Fibroblast of lung (primary cell): ENCODE measurements around the gene CTDSPL. TPM values are rescaled to one million over a fixed set of nuclear protein-coding genes. Genes with fewer than 3 reads are reported as not detected.
A peak's percentile ranks its signal among the peaks of the same experiment; 100 is the strongest.

Experiments used
- DNase-seq, 2 donors: peaks; one replicate each; pipeline versions ENCODE4 v3.0.0 to v3.0.0-alpha.2; 2010; ENCODE audit warnings: low read depth in 2 of 2
- H2AFZ ChIP-seq: 2 replicates; pipeline ENCODE4 v1.5.1; 2012; ENCODE audit warnings: low read length, control low read depth, inconsistent platforms
- H3K27ac ChIP-seq: 2 replicates; pipeline ENCODE4 v1.5.1; 2011; ENCODE audit warnings: low read length, control low read depth; ENCODE audit not compliant: insufficient read depth
- H3K27me3 ChIP-seq: 2 replicates; pipeline ENCODE4 v1.5.1; 2011; ENCODE audit warnings: mild to moderate bottlenecking, low read length; ENCODE audit not compliant: control insufficient read depth, insufficient read depth
- H3K36me3 ChIP-seq: 2 replicates; pipeline ENCODE4 v1.5.1; 2011; ENCODE audit warnings: low read length; ENCODE audit not compliant: control insufficient read depth, insufficient read depth
- H3K4me1 ChIP-seq: 2 replicates; pipeline ENCODE4 v1.5.1; 2011; ENCODE audit warnings: low read length; ENCODE audit not compliant: control insufficient read depth, insufficient read depth; ENCODE audit errors: extremely low read depth
- H3K4me2 ChIP-seq: 2 replicates; pipeline ENCODE4 v1.5.1; 2011; ENCODE audit warnings: low read length, control low read depth; ENCODE audit not compliant: insufficient read depth; ENCODE audit errors: extremely low read depth
- H3K4me3 ChIP-seq, 4 experiments: fragments of 200-600 bp in 1 of 4; sonication (generic) in 1 of 4; replicated peaks in 1 of 4; 2 replicates each; pipeline ENCODE4 v1.5.1; 2011 to 2016; ENCODE audit warnings: low read length in 4 of 4, low read depth in 3 of 4, mild to moderate bottlenecking in 3 of 4, control low read depth in 2 of 4, inconsistent platforms in 1 of 4, mixed read lengths in 1 of 4; ENCODE audit not compliant: insufficient read depth in 1 of 4; ENCODE audit errors: control extremely low read depth in 1 of 4
- H3K79me2 ChIP-seq: 2 replicates; pipeline ENCODE4 v1.5.1; 2012; ENCODE audit warnings: mild to moderate bottlenecking, low read length, inconsistent platforms; ENCODE audit not compliant: control insufficient read depth, insufficient read depth
- H3K9ac ChIP-seq: 2 replicates; pipeline ENCODE4 v1.5.1; 2011; ENCODE audit warnings: mild to moderate bottlenecking, low read length, control low read depth; ENCODE audit not compliant: insufficient read depth
- H3K9me3 ChIP-seq: 2 replicates; pipeline ENCODE4 v1.5.1; 2012; ENCODE audit warnings: low read depth, low read length; ENCODE audit not compliant: control insufficient read depth, insufficient read depth
- H4K20me1 ChIP-seq: 2 replicates; pipeline ENCODE4 v1.5.1; 2011; ENCODE audit warnings: low read length; ENCODE audit not compliant: control insufficient read depth, insufficient read depth; ENCODE audit errors: extremely low read depth
- EZH2 ChIP-seq: IDR thresholded peaks from 2 replicates; pipeline ENCODE4 v1.5.1; 2012; ENCODE audit warnings: low read length, control low read depth, mild to moderate bottlenecking; ENCODE audit errors: missing control alignments
- polyA plus RNA-seq, 2 donors: library from polyadenylated mRNA; depleted of rRNA in 1 of 2; stranded (reverse) in 1 of 2; unstranded in 1 of 2; fragments of >200 nt; gene quantifications; 2 replicates each; pipeline ENCODE4 v1.2.1, GENCODE V29; 2011 to 2012; ENCODE audit warnings: missing spikeins in 1 of 2
- total RNA-seq: library from RNA; depleted of rRNA; stranded (reverse); fragments of >200 nt; gene quantifications from 2 replicates; pipeline ENCODE4 v1.2.1, GENCODE V29; 2014
- TF ChIP-seq, protein P1 (sequence below), 2 donors: IDR thresholded peaks in 1 of 2; conservative IDR thresholded peaks in 1 of 2; 1 replicate in 1 of 2; 2 replicates in 1 of 2; pipeline ENCODE4 v1.5.1; 2011 to 2012; ENCODE audit warnings: low read length in 2 of 2, control low read depth in 1 of 2, inconsistent platforms in 1 of 2, low read depth in 1 of 2, mild to moderate bottlenecking in 1 of 2

Gene CTDSPL
- total and polyA plus RNA-seq, 2 donors (not counting 1 experiment from before 2014, with no cell fraction given) = 34.0 to 51.5 TPM

DNA sequence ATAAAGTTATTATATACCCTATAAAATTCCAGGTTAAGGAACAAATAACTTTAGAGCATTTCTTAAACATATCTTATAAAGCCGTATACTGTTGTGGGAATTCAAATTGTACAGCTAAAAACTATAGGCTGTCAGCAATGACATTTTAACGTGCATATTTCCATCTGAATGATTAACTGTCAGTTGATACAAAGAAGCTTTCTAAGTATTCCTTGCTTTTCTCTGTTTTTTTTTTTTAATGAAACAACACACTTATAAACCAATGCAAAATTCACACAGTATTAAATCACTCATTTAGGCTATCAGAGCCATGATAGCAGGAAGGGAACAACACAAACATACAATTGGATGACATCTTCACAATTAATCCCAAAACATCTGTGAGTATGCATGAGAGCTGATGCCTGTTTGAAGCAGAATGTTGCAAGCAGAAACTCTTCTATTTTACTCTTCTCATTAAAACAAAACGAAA lies 61.9 kb downstream of the CTDSPL start:
- no peak overlapping the region for H3K4me3 ChIP-seq
- no peaks in the 10 kb centered on the region for H3K36me3 ChIP-seq
- no peak overlapping the region for H3K4me2 ChIP-seq
- peaks cover 14% of the 10 kb centered on the region for H3K79me2 ChIP-seq
- H3K9ac ChIP-seq = no peak overlapping the region
- peaks cover 19% of the 10 kb centered on the region for H3K4me1 ChIP-seq
- H3K27ac ChIP-seq = no peak overlapping the region
- TF ChIP-seq, protein P1, sequence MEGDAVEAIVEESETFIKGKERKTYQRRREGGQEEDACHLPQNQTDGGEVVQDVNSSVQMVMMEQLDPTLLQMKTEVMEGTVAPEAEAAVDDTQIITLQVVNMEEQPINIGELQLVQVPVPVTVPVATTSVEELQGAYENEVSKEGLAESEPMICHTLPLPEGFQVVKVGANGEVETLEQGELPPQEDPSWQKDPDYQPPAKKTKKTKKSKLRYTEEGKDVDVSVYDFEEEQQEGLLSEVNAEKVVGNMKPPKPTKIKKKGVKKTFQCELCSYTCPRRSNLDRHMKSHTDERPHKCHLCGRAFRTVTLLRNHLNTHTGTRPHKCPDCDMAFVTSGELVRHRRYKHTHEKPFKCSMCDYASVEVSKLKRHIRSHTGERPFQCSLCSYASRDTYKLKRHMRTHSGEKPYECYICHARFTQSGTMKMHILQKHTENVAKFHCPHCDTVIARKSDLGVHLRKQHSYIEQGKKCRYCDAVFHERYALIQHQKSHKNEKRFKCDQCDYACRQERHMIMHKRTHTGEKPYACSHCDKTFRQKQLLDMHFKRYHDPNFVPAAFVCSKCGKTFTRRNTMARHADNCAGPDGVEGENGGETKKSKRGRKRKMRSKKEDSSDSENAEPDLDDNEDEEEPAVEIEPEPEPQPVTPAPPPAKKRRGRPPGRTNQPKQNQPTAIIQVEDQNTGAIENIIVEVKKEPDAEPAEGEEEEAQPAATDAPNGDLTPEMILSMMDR (conservative IDR thresholded peaks at IDR 0.05 in 1 of 2, IDR thresholded peaks at IDR 0.05 in 1 of 2; ENCODE audit: low read depth in 1 of 2, low read length in 2 of 2) = no peak
- H4K20me1 ChIP-seq = no peaks in the 10 kb centered on the region
- no peaks in the 10 kb centered on the region for H3K27me3 ChIP-seq
- H3K9me3 ChIP-seq = no peaks in the 10 kb centered on the region
- no peak for DNase-seq
- H2AFZ ChIP-seq = no peak overlapping the region

DNA sequence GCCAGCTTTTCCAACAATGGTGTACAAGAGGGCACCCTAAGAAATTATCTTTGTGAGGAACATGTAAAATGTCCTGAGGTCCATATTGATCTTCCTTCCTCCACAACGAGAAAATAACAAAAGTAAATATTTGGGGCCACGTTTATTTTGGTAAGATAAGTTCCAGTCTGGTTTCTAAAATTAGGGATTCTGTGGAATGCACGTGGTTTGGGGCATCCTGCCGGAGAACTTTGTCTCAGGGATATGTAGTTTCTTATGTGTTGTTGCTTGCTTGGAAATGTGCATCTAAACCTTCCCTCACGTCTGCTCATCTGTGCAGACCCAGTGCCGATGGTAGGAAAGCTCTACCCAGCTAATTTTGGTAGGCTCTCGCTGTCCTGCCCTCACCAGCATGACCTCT lies 62.8 kb downstream of the CTDSPL start:
- Histone ChIP-seq H3K4me3 (no peak overlapping the region), H3K27ac (no peak overlapping the region), H3K9me3 (no peaks in the 10 kb centered on the region), H3K9ac (no peak overlapping the region), H2AFZ (no peak overlapping the region), H3K79me2 (peaks cover 15% of the 10 kb centered on the region), H4K20me1 (no peaks in the 10 kb centered on the region), H3K4me1 (peaks cover 19% of the 10 kb centered on the region), H3K27me3 (no peaks in the 10 kb centered on the region), H3K36me3 (no peaks in the 10 kb centered on the region), H3K4me2 (no peak overlapping the region)
- TF ChIP-seq EZH2 = no peak
- TF ChIP-seq, protein P1 (conservative IDR thresholded peaks at IDR 0.05 in 1 of 2, IDR thresholded peaks at IDR 0.05 in 1 of 2; ENCODE audit: low read depth in 1 of 2, low read length in 2 of 2) = no peak
- peak in 1 of 2 donors; percentile 42 for DNase-seq

DNA sequence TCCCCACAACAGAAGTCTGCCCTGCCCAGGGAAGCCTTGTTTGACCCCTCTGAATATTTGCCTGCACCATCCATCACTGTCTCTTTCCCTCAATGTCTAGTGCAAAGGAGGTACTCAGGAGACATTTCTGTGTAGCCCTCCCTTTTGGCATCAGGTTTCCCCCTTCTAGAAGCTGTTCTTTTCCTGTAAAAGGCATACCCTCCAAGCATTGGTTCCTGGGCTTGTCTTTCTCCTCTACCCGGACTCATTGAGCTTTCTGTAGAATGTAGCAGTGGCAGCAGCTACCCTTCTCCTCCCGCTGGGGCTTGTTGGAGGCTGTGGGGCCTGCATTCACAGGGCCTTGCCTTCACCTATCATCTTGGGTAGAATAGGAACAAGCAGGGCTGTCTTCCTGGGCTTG lies 63.5 kb downstream of the CTDSPL start:
- Histone ChIP-seq H3K9ac (no peak overlapping the region), H3K36me3 (no peaks in the 10 kb centered on the region), H3K79me2 (peaks cover 15% of the 10 kb centered on the region), H3K4me2 (no peak overlapping the region), H3K9me3 (no peaks in the 10 kb centered on the region), H2AFZ (no peak overlapping the region), H3K27ac (no peak overlapping the region), H3K4me3 (no peak overlapping the region), H4K20me1 (no peaks in the 10 kb centered on the region), H3K4me1 (peaks cover 19% of the 10 kb centered on the region), H3K27me3 (no peaks in the 10 kb centered on the region)
- TF ChIP-seq EZH2 = no peak
- no peak for DNase-seq
